Cardiac septum (tissue), 1 donor: ENCODE data around the gene SMIM28. TPM values are rescaled to one million over a fixed set of nuclear protein-coding genes. Genes with fewer than 3 reads are reported as not detected.

ENCODE experiments used
- DNase-seq: peaks from one replicate; pipeline ENCODE4 v3.0.0-alpha.2; 2020; ENCODE audit warnings: low spot score
- intact Hi-C: fragments of 100-400 bp; cut with DNase I; formaldehyde crosslinking; loops from one replicate; pipeline ENCODE4 v1.14.0; 2022
- total RNA-seq: library from RNA; stranded (reverse); fragmentation: NEBNext Ultra II Directional; extraction: Animal tissue kit (Norgen Biotek cat#: 25700); gene quantifications from one replicate; pipeline ENCODE4 v1.2.1, GENCODE V29; 2021
- donor health status: DM: no; HTN: no; CAD: no.

The SMIM28 gene
- total RNA-seq, 1 donor from 2014 or later, result not detected

DNA sequence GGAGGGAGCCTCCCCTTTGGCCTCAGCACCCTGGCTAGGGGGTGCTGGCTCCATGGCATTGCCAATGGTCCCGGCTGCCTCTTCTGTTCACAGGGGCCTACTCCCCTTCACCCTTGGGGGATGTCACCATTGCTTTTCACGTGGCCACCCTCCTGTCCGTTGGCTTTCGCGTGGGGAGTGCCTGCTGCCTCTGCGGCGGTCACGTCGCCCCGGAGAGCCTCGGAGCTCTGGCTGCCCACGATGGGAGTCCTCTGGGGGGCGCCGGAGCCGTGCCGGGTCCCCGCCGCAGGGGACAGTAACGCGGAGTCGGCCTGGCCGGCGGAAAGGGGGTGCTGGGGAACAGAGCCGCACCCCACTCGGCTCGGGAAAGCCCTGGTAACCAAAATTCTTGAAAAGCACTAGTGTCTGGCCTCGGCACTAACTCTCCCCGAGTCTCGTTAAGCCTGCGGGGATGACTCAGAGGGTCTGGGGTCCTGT lies 25.7 kb downstream of the SMIM28 start:
- no peak for DNase-seq
- intact Hi-C loops, result loop anchor here (5.0 kb wide), 2 partner anchors 116 to 286 kb away; no protein-coding TSS in a partner anchor

DNA sequence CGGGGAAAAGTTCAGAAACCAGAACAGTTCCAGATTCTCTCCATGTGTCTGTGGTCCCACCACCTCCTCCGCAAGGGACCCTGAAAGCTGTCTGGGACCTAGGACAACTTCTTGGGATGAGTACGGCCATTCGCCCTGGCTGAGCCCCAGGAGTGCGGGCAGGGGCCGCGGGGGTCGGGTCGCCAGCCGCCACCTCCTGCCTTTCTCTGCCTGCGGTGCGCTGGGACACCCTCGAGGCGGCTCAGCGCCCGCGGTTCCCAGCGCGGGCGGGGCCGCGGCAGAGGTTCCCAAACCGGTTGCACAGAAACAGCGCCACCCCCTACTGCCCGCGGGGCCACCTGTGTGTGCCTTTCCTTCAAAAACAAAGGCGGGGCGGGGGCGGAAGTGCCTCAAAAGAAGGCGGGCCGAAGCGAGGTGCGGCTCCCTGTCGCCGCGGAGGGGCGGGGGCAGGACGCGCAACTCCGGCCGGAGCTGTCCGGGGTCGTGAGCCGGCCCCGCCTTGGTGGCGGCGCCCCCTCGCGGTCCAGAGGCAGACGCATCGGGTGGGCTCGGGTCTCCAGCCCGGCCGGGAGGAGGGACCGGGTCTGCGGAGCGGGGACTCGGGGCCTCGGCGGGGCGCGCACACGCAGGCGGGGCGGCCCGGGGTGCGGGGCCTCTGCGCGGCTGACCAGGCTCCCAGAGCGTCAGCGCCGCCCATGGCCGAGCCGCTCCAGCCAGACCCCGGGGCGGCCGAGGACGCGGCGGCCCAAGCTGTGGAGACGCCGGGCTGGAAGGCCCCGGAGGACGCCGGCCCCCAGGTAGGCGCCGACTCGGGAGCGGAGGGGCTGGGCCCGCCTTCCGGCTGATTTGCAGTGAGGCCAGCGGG lies 26.3 kb downstream of the SMIM28 start, which contains the start of gene HEBP2:
Gene HEBP2, plus strand, starts transcription at position 423 of the 865 bp plus-strand sequence. Its CDS starts 273 bp downstream, at position 696.
- DNase-seq, result peak; percentile 99
- intact Hi-C loops, result loop anchor here (5.0 kb wide), 2 partner anchors 117 to 287 kb away; no protein-coding TSS in a partner anchor

DNA sequence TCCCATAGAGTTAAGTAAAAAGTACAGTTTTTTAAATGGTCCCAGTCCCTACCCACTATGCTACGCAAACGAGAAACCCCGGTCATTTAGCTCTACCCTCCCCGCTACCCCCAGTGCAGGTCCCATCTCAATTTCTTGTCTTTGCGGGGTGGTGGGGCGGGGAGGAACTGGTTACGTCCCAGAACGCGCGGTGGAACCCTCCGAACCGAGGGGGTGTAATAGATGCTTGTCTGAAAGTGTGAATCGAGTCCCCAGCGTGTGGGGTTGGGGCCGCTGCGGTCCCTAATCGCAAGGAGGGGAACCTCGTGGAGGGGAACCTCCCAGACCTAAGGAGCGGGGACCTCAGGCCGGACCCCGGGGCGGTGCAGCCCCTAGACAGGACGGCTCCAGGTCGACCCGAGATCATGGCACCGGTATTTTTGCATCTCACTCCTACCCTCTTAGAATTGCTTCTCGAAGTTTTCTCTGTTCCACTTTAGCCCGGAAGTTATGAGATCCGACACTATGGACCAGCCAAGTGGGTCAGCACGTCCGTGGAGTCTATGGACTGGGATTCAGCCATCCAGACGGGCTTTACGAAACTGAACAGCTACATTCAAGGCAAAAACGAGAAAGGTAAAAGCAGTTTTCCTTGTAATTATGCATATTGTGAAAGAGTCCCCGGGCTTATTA lies 27.1 kb downstream of the SMIM28 start:
- DNase-seq, result no peak
- intact Hi-C loops, result loop anchor here (5.0 kb wide), 2 partner anchors 118 to 288 kb away; no protein-coding TSS in a partner anchor

DNA sequence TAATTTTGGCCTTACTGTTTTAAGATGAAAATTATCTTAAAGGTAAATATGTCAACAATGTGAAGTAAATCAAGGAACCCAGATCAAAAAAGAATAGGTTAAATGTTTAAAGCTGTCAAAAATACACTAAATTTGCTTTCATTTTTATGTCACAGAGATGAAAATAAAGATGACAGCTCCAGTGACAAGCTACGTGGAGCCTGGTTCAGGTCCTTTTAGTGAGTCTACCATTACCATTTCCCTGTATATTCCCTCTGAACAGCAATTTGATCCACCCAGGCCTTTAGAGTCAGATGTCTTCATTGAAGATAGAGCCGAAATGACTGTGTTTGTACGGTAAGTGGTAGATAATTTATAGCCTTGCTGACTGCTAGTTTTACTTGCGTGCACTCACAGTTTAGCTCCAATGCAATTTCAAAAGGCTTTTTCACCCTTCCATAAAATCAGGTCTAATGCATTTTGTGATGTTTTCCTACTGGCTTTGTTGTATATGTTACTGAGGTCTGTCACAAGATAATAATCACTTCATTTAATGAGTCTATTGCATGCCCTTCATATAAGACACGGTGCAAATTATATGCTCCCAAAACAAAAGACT lies 28.2 kb downstream of the SMIM28 start:
- DNase-seq, result no peak
- intact Hi-C loops, result no loop called here

DNA sequence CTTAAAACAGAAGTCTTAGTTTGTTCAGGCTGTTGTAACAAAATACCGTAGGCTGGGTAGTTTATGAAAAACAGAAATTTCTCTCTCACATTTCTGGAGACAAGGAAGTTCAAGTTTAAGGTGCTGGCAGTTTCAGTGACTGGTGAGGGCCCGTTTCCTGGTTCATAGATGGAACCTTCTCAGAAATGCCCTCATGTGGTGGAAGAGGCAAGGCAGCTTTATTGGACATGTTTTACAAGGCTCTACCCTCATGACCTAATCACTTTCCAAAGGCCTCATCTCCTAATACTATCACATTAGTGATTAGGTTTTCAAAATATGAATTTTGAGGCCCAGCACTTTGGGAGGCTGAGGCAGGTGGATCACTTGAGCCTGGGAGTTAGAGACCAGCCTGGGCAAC lies 28.7 kb downstream of the SMIM28 start:
- intact Hi-C loops, result no loop called here
- DNase-seq, result no peak

DNA sequence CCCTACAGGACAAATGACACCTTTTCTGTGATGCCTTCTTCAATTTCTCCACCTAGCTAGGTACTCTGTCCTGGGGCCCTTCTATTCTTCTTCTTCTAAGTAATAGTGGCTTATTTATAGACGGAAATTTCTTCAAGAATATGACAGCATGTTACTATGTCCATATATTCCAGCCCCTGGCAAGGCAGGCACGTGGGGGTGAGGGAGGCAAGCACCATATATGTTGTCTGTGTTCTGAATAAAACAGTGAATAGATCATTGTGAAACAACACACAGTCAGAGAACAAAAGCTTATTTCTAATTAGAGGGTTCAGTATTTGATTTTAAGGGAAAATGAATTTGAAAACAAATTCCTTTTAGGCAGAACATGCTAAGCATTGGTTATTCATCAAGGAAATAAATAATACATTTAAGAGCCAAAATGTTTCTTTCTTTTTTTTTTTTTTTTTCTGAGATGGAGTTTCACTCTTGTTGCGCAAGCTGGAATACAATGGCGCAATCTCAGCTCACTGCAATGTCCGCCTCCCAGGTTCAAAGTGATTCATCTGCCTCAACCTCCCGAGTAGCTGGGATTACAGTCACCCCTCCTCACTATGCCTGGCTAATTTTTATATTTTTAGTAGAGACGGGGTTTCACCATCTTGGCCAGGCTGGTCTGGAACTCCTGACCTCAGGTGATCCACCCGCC lies 32.5 kb downstream of the SMIM28 start:
- intact Hi-C loops, result no loop called here
- no peak for DNase-seq

DNA sequence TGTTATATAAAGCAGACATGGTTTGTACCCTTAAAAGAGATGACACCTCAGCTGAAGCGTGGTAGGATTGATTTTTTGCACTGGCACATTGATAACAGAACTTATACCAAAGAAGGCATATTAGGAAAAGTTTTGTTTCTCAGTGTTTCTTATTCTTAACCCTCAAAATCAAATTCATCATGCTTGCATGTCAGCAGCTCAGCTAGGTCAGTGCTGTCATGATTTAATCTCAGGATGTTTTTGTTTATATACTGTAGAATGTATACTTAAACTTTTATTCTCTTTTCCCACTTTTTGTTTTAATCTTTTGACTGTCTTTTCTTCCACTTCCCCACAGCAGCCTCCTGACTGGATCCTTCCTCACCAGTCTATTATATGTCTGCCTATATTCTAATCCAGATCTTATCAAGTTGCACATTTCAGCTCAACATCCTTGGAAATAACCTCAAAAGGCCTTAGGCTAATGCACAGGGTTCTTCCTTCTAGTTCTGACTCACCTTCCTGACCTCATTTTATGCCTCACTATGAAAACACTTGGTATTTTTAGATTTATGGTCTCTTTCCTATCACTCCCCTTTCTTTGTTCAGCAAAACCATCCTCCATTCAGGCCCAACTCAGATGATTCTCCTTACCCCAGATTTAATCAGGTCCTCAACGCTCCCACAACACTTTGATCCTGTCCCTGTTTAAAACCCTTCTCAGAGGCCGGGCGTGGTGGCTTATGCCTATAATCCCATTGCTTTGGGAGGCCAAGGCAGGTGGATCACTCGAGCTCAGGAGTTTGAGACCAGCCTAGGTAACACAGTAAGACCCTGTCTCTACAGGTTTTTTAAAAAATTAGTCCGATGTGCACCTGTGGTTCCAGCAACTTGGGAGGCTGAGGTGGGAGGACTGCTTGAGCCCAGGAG lies 33.5 kb downstream of the SMIM28 start:
- intact Hi-C loops, result no loop called here
- DNase-seq, result no peak

DNA sequence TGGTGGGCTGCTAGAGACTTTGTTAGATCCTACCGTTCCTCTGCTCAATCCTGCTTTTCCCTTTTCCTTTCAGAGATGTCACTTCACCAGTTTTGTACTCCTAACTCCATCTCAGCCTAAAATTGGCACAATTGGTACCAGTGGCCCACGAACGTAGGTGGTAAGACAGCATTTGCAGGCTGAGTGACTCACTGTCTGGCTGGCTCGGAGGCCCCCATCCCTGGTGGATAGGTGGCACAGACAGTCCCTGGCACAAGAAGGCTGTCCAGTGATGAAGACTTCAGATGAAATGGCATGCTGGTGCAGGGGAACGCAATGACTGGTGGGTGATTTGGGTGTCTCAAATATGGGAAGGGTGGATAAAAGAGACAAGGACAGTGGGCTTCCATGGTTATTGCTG lies 37.4 kb downstream of the SMIM28 start:
- intact Hi-C loops, result no loop called here
- no peak for DNase-seq

DNA sequence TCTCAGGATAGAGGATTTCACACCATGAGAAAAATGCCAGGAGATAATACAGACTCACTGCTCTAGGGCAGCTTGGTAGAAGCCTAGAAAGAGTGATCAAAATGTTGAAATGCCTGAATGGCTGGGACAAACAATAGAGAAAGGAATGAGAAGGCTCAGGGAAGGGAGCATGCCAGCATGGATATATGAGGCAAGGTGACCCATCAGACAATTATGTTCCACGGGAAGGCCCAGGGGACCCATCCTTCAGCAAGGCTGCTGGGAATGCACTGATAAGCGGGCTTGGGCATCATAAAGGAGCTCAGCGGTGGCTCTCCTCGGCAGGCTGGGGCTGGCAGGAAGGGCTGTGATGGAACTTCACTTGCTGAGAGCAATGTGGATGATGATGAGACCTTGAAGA lies 38.5 kb downstream of the SMIM28 start:
- intact Hi-C loops, result no loop called here
- no peak for DNase-seq

DNA sequence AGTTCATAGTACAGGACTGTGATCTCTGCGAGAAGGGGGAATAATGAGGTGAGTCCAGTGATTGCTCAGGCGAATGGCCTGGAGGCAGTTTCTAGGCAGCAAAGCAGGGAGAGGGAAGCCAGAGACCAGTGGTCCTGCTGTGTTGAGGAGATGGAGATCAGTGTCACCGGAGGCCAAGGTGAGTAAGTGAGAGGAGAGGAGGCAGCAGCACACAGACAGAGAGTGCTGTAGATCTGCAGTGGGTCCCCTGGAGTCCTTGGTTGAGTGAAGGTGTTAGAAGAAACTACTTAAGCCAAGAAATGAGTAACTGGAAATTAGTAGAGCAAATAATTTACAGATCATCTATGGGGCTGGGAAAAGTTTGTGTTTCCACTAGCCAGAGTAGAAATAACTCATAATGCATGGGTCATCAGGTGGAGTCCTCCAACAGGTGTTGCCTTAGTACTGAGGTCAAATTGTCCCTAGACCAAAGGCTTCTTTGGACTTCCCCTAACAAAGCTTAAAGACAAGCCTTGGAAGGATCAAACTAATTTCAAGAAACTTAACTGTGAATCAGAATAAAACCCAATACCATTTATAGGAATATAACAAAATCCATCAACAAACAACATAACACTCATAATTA lies 39.9 kb downstream of the SMIM28 start:
- intact Hi-C loops, result no loop called here
- DNase-seq, result no peak

DNA sequence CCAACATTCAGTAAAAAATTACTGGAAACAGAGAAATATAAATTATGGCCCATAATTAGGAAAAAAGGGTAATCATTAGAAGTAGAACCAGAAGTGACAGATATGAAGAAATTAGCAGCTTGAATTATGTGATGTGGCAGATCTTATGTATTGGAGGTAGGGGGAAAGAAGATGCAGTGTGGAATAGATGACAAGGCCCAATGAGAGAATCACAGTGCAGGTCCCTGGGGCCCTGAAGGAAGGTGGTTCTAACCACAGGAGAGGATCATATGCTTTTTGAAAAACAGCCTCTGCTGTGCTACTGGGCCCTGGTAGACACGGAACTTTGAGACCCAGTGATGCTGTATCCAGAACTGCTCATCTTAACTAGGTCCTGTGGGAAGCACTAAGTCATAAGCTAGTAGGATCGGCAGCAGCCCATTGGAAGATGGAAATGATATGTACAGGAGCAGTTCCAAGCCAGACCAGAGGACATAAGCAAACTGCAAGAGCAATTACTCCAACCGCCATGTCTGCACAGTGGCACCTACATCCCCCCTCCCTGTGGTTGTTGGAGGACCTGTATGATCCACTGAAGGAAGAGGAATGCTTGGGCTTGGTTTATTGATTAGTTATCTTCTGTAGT lies 40.5 kb downstream of the SMIM28 start:
- intact Hi-C loops, result no loop called here
- DNase-seq, result no peak

DNA sequence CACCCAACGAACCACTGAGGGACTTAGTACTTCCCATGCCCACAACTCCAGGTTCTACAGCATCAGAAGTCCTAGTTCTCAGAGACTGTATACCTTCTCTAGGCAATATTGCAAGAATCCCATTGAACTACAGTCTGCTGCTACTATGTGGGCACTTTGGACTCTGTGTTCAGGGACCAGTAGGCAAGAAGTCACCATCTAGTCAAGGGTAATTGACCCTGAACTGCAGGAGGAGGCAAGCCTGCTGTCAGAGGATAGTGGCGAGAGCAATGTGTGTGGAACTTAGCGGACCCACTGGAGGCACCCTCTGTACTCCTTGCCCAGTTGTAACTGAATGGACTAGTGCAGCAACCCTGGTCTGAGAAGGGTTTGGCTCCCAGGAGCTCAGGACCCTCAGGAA lies 42.1 kb downstream of the SMIM28 start:
- intact Hi-C loops, result no loop called here
- DNase-seq, result no peak

DNA sequence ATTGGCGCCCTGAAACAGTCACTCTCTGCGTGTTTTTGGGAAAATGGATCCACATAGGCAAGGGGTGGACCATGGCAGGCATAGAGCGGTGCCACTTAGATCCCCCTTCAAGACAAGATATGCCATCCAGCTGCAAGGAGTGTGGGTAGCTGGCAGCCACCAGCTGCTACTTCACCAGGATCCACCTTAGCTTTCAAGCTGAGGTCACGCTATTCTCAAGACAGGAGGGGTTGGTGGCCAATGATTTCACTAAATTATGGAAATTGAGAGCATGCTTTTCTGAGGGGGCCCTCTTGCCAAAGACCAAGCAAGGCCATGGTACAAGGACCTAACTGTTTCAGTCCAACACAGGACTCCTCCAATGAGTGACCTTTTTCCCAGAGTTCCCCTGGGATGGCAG lies 42.7 kb downstream of the SMIM28 start:
- DNase-seq, result no peak
- intact Hi-C loops, result no loop called here

DNA sequence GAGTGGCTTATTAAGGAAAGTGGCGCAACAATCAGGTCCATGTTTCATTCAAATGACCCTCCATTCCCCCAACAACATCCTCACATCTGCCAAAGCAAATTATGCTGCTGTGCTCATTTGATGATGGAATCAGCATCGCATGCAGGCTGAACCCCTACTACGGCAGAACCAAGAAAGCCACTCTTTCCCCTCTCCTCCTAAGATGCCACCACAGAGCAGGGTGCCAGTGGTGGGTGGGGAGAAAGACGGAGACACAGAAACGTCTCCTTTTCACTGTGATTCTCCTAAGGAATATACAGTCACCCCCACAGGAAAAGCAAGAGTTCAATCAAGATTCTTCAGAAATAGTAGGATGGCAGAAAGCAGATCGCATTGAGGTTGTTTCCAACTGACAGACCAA lies 43.4 kb downstream of the SMIM28 start:
- no peak for DNase-seq
- intact Hi-C loops, result no loop called here

DNA sequence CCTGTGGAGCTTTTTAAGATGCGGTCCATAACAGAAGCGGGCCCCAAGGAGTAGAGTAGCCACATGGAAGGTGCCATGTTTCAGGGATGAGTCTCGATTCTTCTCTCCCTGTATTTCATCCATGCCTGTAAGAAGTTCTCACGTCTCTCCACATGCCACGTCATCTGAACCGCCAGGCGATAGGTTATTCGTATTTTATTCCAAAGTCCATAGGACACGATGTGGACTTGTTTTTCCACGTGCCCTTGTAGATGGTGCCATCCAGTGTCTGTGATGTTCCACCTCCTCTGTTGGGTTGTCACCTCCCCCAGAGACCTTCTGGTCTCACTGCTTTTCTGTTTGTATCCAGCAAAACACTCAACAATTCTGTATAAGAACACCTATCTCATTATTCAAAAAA lies 43.9 kb downstream of the SMIM28 start:
- no peak for DNase-seq
- intact Hi-C loops, result no loop called here

DNA sequence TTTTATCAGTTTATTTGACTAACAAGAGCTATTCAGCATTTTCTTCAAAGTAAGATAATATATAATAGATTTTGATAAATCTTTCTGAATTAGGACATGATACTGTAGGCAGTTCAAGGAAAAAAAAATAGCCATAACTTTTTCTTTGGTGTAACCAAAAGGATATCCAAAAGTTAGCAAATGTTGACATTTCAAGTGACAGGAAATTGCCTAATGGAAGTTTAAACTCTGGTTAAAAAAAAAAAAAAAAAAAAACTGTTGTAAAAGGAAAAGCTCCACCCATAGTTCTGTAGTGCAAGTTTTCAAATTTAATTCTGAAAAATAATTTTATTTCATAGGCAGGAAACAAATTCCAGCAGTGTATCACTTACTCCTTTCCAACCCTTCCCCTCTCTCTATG lies 45.2 kb downstream of the SMIM28 start:
- intact Hi-C loops, result no loop called here
- no peak for DNase-seq

DNA sequence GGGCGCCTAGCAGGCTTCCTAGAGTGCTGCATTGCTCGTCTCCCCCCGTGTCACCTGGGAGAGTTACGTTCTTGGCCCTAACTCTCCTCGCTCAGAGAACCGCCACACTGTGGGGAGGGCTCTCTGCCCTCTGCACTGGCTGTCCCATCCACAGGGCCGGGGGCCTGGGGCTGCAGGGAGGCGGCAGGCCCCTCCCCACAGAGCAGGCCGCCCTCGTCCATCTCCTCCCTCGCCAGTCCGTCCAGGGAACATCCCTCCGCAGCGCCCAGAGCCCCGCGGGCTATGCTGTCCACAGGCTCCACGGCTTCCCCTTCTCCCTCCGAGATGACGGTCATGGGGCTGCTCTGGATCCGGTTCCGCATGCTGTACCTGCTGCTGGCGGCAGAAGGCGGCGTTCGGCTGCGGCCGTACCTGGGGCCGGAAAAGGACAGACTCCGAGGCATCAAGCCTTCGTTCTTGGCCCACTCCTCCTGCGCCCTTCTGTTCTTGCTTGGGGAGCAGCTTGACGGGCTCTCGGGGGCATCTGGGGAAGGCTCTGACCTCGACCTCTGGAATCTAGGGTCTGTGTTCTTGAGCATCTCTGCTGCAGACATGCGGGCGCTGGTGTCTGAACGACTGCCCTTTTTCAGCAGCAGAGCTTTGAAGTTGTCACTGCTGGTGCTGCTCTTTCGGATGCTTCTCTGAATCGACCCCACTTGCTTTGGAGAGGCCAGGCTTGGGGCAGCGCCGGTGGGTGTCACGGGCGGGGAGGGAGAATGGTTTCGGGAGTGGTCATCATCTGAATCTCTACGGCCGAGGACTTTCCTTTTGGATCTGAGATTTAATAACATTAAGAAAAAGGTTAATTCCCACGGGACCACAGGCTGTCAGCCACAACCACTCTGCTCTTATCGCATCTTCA lies 46.5 kb downstream of the SMIM28 start:
- no peak for DNase-seq

More for the DNA sequence above, 46.5 kb downstream of the SMIM28 start:
- intact Hi-C loops, result no loop called here
